H1 (cell line): ENCODE measurements around the gene CYP2W1. TPM values are rescaled to one million over a fixed set of nuclear protein-coding genes. Genes with fewer than 3 reads are reported as not detected.

Experiments used
- CREB1 ChIP-seq: IDR thresholded peaks from 2 replicates; pipeline ENCODE4 v1.6.1; 2012; ENCODE audit warnings: inconsistent platforms
- HDAC6 ChIP-seq: IDR thresholded peaks from one replicate; pipeline ENCODE4 v1.7.1; 2012; ENCODE audit warnings: low read depth, mild to moderate bottlenecking, inconsistent platforms, low read length, moderate library complexity
- JUND ChIP-seq: IDR thresholded peaks from 2 replicates; pipeline ENCODE4 v1.6.1; 2011; ENCODE audit warnings: mild to moderate bottlenecking, improper control_type of control experiment, low read length
- KDM4A ChIP-seq: IDR thresholded peaks from one replicate; pipeline ENCODE4 v1.7.1; 2012; ENCODE audit warnings: low read depth, mild to moderate bottlenecking, moderate library complexity, low read length, inconsistent platforms; ENCODE audit not compliant: severe bottlenecking
- NANOG ChIP-seq: IDR thresholded peaks from 2 replicates; pipeline ENCODE4 v1.6.1; 2011; ENCODE audit warnings: low read length, low read depth, mild to moderate bottlenecking, inconsistent platforms; ENCODE audit not compliant: insufficient read depth, poor library complexity, severe bottlenecking
- NRF1 ChIP-seq: IDR thresholded peaks from 2 replicates; pipeline ENCODE4 v1.6.1; 2011; ENCODE audit warnings: mild to moderate bottlenecking, low read depth, low read length, improper control_type of control experiment
- SUZ12 ChIP-seq: fragments of 200-600 bp; sonication (generic); IDR thresholded peaks from 2 replicates; pipeline ENCODE4 v1.6.1; 2012; ENCODE audit warnings: mild to moderate bottlenecking, inconsistent platforms, low read length, moderate library complexity, mixed read lengths
- TEAD4 ChIP-seq: IDR thresholded peaks from 2 replicates; pipeline ENCODE4 v1.6.1; 2012; ENCODE audit warnings: low read depth, low read length, inconsistent platforms, mixed read lengths
- polyA plus RNA-seq, 7 experiments: library from polyadenylated mRNA; depleted of rRNA in 3 of 7; stranded (reverse) in 5 of 7; unstranded in 2 of 7; fragments of >200 nt in 5 of 7; fragments of 200-250 nt in 2 of 7; gene quantifications; 1 replicate in 5 of 7; 2 replicates in 1 of 7; 4 replicates in 1 of 7; pipeline versions ENCODE4 v1.2.1 to v1.2.3, GENCODE V29; 2011 to 2013; ENCODE audit warnings: missing spikeins in 2 of 7, mixed read lengths in 2 of 7
- total RNA-seq: library from RNA; stranded (reverse); fragmentation: NEBNext Ultra II Directional; extraction: Animal tissue kit (Norgen Biotek cat#: 25700); gene quantifications from 2 replicates; pipeline ENCODE4 v1.2.1, GENCODE V29; 2021
- TF ChIP-seq, protein P1 (sequence below): fragments of 300-600 bp; sonication (generic); IDR thresholded peaks from 2 replicates; pipeline ENCODE4 v1.7.1; 2012; ENCODE audit warnings: low read length, moderate library complexity, mild to moderate bottlenecking, inconsistent platforms; ENCODE audit not compliant: insufficient replicate concordance
- TF ChIP-seq, protein P2 (sequence below): IDR thresholded peaks from 2 replicates; pipeline ENCODE4 v1.6.1; 2011; ENCODE audit warnings: low read depth, mild to moderate bottlenecking, low read length; ENCODE audit not compliant: insufficient read depth

Gene CYP2W1
- total and polyA plus RNA-seq, 2 of the 8 experiments (the other 6 are each of a cell fraction or from before 2014, with no cell fraction given) = not detected

DNA sequence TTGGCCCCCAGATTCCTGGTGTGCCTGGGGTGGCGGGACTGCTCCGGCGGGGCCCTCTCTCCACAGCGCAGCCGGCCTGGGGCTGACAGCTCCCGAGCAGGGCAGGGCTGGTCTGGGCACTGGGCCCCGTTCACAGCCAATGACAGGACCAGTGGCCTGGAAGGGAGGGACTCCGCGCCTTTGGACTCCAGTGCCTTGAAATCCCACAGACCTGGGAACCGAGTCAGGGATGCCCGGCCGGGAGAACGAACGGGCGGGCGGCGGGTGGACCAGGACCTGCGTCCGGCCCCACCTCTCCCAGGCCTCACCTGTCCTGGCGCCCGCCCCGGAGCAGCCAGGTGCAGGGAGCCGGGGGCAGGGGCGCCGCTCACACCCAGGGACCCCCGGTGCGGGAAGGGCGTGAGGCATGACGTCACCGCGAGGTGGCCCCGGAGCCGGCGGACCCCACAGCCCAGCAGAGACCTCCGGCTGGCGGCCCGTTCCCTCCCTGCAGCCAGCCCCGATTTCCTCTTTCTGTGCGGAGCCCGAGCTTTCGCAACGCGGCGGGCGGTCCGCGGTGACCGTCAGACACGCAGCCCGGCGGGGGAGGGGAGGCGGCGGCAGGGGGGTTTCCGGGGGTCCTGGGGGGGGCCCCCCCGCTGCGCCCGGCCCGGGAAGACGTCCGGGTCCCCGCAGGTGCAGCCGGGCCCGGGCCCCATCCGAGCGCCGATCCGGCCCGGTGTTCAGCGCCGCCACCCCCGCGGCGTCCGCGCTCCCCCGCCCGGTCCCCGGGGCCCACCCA lies 29.2 kb upstream of the CYP2W1 start (continued):
- TF ChIP-seq, protein P1, sequence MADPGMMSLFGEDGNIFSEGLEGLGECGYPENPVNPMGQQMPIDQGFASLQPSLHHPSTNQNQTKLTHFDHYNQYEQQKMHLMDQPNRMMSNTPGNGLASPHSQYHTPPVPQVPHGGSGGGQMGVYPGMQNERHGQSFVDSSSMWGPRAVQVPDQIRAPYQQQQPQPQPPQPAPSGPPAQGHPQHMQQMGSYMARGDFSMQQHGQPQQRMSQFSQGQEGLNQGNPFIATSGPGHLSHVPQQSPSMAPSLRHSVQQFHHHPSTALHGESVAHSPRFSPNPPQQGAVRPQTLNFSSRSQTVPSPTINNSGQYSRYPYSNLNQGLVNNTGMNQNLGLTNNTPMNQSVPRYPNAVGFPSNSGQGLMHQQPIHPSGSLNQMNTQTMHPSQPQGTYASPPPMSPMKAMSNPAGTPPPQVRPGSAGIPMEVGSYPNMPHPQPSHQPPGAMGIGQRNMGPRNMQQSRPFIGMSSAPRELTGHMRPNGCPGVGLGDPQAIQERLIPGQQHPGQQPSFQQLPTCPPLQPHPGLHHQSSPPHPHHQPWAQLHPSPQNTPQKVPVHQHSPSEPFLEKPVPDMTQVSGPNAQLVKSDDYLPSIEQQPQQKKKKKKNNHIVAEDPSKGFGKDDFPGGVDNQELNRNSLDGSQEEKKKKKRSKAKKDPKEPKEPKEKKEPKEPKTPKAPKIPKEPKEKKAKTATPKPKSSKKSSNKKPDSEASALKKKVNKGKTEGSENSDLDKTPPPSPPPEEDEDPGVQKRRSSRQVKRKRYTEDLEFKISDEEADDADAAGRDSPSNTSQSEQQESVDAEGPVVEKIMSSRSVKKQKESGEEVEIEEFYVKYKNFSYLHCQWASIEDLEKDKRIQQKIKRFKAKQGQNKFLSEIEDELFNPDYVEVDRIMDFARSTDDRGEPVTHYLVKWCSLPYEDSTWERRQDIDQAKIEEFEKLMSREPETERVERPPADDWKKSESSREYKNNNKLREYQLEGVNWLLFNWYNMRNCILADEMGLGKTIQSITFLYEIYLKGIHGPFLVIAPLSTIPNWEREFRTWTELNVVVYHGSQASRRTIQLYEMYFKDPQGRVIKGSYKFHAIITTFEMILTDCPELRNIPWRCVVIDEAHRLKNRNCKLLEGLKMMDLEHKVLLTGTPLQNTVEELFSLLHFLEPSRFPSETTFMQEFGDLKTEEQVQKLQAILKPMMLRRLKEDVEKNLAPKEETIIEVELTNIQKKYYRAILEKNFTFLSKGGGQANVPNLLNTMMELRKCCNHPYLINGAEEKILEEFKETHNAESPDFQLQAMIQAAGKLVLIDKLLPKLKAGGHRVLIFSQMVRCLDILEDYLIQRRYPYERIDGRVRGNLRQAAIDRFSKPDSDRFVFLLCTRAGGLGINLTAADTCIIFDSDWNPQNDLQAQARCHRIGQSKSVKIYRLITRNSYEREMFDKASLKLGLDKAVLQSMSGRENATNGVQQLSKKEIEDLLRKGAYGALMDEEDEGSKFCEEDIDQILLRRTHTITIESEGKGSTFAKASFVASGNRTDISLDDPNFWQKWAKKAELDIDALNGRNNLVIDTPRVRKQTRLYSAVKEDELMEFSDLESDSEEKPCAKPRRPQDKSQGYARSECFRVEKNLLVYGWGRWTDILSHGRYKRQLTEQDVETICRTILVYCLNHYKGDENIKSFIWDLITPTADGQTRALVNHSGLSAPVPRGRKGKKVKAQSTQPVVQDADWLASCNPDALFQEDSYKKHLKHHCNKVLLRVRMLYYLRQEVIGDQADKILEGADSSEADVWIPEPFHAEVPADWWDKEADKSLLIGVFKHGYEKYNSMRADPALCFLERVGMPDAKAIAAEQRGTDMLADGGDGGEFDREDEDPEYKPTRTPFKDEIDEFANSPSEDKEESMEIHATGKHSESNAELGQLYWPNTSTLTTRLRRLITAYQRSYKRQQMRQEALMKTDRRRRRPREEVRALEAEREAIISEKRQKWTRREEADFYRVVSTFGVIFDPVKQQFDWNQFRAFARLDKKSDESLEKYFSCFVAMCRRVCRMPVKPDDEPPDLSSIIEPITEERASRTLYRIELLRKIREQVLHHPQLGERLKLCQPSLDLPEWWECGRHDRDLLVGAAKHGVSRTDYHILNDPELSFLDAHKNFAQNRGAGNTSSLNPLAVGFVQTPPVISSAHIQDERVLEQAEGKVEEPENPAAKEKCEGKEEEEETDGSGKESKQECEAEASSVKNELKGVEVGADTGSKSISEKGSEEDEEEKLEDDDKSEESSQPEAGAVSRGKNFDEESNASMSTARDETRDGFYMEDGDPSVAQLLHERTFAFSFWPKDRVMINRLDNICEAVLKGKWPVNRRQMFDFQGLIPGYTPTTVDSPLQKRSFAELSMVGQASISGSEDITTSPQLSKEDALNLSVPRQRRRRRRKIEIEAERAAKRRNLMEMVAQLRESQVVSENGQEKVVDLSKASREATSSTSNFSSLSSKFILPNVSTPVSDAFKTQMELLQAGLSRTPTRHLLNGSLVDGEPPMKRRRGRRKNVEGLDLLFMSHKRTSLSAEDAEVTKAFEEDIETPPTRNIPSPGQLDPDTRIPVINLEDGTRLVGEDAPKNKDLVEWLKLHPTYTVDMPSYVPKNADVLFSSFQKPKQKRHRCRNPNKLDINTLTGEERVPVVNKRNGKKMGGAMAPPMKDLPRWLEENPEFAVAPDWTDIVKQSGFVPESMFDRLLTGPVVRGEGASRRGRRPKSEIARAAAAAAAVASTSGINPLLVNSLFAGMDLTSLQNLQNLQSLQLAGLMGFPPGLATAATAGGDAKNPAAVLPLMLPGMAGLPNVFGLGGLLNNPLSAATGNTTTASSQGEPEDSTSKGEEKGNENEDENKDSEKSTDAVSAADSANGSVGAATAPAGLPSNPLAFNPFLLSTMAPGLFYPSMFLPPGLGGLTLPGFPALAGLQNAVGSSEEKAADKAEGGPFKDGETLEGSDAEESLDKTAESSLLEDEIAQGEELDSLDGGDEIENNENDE = no peak
- TF ChIP-seq CREB1 (0 out of 2 replicates have a peak, but pooled peaks have one; percentile 33), KDM4A (peak; percentile 40), TEAD4 (no peak), HDAC6 (no peak), JUND (peak; percentile 84), SUZ12 (peak; percentile 45; the same call in 1 of the 2 replicates), NRF1 (no peak), NANOG (no peak)
- TF ChIP-seq, protein P2, sequence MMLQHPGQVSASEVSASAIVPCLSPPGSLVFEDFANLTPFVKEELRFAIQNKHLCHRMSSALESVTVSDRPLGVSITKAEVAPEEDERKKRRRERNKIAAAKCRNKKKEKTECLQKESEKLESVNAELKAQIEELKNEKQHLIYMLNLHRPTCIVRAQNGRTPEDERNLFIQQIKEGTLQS = no peak
